Activated CD4-positive, alpha-beta T cell treated with anti-CD3 and anti-CD28 coated beads, Interleukin-2, amount 50 U/mL, for 24 hours (primary cell): ENCODE measurements around the gene SOX14.

Experiments
- DNase-seq, 2 donors: peaks; one replicate each; pipeline ENCODE4 v3.0.0-alpha.2; 2020; ENCODE audit warnings: low read depth in 1 of 2, low spot score in 1 of 2

Gene SOX14

DNA sequence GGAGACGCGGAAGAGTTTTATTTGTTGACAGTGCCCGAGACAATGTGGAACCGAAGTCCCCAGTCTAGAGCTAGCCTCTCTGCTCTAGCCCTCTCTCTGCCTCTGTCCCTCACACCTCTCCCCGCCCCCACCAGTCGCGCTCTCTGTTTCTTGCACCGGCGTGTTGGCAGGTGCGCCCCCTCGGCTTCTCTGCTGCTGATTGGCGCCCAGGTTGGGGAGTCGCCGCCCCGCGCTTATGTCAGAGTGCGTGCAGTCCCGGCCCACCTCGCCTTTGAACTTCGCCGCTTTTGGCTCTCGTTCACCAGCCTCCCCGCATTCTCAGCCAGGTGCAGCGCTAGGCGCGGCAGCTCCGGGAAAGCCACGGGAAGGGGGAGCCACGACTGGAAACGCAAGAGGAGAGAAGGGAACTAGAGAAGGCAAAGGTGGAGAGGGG lies at the start of gene SOX14:
TSS of gene SOX14 (plus strand) at position 315 of the 433 bp plus-strand sequence. CDS start 470 bp downstream, outside the sequence.
- DNase-seq: no peak

DNA sequence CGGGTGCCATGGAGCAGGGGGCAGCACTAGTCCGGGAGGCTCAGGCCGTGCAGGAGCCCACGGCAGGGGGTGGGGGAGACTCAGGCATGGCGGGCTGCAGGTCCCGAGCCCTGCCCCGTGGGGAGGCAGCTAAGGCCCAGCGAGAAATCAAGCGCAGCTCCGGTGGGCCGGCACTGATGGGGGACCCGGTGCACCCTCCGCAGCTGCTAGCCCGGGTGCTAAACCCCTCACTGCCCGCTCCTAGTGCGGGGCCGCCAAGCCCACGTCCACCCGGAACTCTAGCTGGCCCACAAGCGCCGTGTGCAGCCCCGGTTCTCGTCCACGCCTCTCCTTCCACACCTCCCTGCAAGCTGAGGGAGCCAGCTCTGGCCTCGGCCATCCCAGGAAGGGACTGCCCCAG lies 49.6 kb upstream of the SOX14 start:
- no peak for DNase-seq

GRCh38 chr3:137724240-137724639 lies 39.9 kb upstream of the SOX14 start:
- DNase-seq: no peak

DNA sequence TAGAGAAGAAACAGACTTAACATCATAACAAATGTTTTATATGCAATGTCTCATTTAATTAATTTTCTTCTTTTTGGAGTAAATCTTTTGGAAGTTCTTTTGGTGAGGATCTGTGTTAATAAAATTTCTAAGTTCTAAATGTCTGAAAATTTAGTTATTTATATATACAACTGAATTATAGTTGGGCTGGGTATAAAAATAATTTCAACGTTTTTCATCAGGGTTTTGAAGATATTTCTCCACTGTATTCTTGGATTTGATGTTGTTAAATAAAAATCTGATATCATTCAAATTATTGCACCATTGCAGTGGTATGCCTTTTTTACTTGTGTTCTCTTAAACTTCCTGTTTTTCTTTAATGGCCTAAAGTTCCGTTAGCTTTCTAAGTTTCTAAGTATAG lies 26.9 kb upstream of the SOX14 start:
- DNase-seq: no peak

GRCh38 chr3:137738710-137739109 lies 25.4 kb upstream of the SOX14 start:
- no peak for DNase-seq

- DNase-seq: no peak
These were observed 20.5 kb upstream of the SOX14 start for GRCh38 chr3:137743608-137744007.

GRCh38 chr3:137746808-137747207 lies 17.3 kb upstream of the SOX14 start:
- DNase-seq: no peak

GRCh38 chr3:137759505-137759904 lies 4.6 kb upstream of the SOX14 start:
- no peak for DNase-seq

DNA sequence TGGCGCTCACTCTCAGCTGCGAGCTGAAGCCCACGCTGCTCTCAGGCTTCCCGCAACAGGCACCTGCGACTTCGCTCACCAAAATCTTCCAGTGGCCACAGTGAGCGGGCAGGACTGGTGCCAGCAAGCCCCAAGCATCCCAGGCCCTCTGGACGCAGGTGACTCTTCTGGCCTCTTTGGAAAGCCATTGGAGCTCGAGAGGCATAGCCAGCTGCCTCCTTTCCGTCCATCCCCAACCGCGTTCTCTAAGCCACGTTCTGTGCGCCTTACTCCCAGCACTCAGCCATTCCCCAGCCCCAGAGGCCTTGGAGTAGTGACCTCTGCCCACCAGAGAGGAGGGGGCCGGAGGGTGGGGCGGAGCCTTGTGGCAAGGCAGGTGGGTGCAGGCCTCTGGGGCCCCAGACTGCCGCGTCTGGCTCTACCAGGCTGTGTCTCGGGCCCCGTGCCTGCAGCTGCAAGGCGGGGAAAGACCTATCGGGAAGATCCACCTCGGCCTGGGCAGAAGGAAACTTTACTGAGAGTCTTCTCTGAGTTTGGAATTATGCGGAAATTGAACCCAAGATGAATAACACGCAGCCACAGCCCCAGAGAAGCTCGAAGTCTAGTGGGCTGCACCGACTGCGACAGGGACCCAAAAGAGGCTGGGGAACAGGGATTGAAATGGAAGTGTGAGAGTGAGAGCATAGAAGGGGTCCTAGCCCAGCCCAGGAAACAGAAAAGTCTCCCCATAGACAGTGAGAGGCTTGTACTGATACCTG lies 3.6 kb upstream of the SOX14 start:
- DNase-seq: no peak

DNA sequence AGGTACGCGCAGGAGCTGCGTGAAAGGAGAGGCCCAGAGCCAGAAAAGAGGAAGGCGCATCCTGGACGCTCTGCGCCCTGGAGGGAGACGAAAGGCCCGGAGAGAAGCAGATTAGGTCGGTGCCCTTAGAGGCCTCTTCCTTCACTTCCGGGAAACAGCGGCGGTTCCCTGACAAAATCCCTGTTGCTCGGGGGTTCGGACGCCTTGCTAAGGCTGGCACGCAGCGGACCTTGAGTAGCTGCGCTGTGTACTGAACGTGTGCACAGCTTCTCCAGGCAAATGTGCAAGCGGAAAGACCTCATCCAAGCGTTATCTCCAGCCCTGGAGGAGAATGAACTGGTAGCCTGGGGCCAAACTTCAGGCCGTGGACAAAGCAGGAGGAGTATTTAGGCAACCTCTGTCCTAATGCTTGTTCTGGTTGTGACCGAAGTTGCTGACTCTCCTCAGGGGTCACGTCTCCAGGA lies 3.0 kb upstream of the SOX14 start:
- no peak for DNase-seq

DNA sequence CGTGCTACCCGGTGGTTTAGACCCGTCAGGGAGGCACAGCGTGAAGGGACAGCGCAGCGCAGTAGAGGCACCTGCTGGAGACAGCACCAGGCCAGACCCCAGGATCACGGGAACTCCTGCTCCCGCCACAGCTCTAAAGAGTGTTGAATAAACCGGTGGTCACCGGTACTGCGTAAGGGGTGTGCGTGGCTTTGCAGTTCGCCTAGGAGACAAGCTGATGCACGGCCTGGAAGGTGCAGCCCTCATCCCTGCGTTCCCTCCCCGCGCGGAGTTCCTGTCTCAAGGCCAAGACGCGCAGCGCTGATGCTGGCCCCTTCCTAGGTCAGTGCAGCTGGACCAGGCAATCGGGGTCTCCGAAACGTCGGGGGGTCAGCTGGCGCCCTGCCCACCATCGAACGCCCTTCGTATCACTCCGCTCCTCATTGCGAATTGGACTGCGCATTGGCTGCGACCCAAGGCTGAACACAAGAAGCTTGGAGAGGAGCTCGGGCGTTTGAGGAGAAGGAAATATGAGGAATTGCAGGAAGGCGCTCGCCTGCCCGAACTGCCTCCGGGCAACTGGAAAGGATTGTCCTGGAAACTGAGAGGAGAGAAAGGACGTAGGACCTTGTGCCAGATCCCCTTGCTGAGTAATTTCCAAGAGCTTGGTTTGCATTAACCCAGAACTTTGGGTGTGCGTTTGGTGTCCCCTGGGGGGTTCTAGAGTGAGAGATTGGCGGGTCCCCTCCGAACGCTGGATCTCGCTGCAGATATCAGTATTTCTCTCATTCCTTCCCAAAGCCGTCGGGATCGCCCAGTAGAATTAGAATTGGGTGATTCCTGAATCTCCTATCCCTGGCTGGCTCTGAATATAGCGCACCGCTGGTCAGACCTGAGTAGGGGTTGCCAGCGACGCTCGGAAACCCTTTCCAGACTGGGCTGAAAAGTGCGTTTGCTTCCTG lies 2.3 kb upstream of the SOX14 start:
- DNase-seq: no peak

- DNase-seq: no peak
These were observed 1.2 kb upstream of the SOX14 start for GRCh38 chr3:137762674-137763593.

- DNase-seq: no peak
These were observed 549 bp upstream of the SOX14 start for GRCh38 chr3:137763594-137763938.

- DNase-seq: no peak
These were observed 621 bp downstream of the SOX14 start for GRCh38 chr3:137764563-137765309.

DNA sequence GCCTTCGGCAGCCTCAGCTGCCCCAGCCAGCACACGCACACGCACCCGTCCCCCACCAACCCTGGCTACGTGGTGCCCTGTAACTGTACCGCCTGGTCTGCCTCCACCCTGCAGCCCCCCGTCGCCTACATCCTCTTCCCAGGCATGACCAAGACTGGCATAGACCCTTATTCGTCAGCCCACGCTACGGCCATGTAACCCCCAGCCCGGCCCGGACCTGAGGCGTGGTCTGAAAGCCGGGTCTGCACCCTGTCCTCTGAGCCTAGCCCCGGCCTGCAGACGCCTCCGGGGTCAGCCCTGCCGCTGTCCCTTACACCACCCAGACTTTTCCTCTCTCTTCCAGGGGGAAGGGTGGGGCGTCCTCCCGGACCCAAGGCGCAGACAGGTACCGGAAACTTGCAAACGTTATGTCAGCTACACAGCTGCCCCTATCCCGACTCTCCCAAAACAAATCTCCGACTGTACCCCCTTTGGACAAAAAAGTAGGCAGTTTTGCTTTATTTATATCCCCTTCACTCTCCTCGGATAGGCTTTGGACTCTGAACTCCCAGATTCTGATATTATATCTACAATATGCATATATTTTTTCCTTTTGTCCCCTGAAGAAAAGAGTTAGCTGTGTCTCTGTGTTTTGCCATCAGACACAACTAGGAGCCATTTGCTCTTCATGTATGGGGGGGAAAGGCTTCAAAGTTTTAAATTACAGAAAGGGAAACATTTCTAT lies 1.4 kb downstream of the SOX14 start:
- DNase-seq: no peak

DNA sequence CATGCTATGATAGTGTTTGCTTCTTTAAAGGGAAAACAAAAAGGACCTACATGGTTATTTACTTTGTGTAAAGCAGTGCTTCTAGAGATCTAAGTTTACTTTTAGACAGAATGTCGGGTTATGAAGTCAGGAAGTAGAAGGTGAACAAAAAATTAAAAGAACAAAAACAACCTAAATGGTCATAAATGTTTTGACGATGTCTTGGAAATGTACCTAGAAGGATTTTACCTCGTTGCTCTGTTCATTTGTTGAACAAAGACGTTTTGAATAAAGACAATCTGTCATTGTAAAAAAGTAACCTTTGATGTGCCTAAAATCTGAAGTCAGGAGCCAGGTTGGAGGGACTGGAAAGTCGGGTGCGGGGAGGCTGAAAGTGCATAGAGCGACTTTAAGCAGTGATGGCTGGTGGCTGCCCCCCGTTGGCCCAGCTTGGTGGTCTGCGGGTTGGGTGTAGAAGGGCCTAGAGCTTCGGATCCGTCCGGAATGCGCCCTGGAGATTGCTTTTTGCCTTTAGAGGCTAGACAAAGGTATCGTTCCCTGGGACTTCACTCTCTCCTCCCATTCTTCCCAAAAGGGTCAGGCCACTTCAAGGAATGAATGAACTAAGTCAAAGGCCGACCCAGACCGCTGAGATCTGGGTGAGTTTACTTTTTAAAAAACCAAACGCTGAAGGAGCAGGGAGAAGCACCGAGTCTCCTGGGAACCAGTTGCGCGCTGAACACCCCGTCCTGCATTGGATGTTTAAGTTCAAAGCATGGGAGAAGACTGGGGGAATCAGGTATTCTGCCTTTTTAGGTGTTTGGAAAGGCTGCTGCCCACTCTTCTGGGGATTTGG lies 2.1 kb downstream of the SOX14 start:
- no peak for DNase-seq

- DNase-seq: no peak
These were observed 2.9 kb downstream of the SOX14 start for GRCh38 chr3:137766876-137767537.
